Osteocyte (in vitro differentiated cells): Measurements from ENCODE around the gene FAF2. TPM values are rescaled to one million over a fixed set of nuclear protein-coding genes. Genes with fewer than 3 reads are reported as not detected.

Experiments used
- DNase-seq: peaks from one replicate; pipeline ENCODE4 v3.0.0; 2021; ENCODE audit warnings: mixed read lengths; ENCODE audit not compliant: unreplicated experiment; ENCODE audit errors: extremely low spot score
- H3K27ac Mint-ChIP-seq: one replicate; pipeline ENCODE4 v1.8.0; 2021; ENCODE audit warnings: mild to moderate bottlenecking, mixed read lengths; ENCODE audit not compliant: unreplicated experiment
- H3K27me3 Mint-ChIP-seq: one replicate; pipeline ENCODE4 v1.8.0; 2021; ENCODE audit warnings: mixed read lengths; ENCODE audit not compliant: unreplicated experiment
- H3K36me3 Mint-ChIP-seq: one replicate; pipeline ENCODE4 v1.8.0; 2021; ENCODE audit warnings: mixed read lengths; ENCODE audit not compliant: unreplicated experiment
- H3K4me1 Mint-ChIP-seq: one replicate; pipeline ENCODE4 v1.8.0; 2021; ENCODE audit warnings: mixed read lengths; ENCODE audit not compliant: unreplicated experiment
- H3K4me3 Mint-ChIP-seq: one replicate; pipeline ENCODE4 v1.8.0; 2021; ENCODE audit warnings: mild to moderate bottlenecking, moderate library complexity, mixed read lengths; ENCODE audit not compliant: unreplicated experiment
- H3K9me3 Mint-ChIP-seq: one replicate; pipeline ENCODE4 v1.8.0; 2021; ENCODE audit warnings: mixed read lengths; ENCODE audit not compliant: unreplicated experiment
- total RNA-seq: library from RNA; stranded (reverse); gene quantifications from 2 replicates; pipeline ENCODE4 v1.2.1, GENCODE V29; 2021
- TF ChIP-seq, protein P1 (sequence below): fragments of 200-600 bp; sonication (generic); IDR thresholded peaks from 2 replicates; pipeline ENCODE4 v1.5.0; 2021; ENCODE audit warnings: antibody characterized with exemption, mild to moderate bottlenecking, moderate library complexity

FAF2 gene
- total RNA-seq, 1 donor from 2014 or later = 46.9 TPM

DNA sequence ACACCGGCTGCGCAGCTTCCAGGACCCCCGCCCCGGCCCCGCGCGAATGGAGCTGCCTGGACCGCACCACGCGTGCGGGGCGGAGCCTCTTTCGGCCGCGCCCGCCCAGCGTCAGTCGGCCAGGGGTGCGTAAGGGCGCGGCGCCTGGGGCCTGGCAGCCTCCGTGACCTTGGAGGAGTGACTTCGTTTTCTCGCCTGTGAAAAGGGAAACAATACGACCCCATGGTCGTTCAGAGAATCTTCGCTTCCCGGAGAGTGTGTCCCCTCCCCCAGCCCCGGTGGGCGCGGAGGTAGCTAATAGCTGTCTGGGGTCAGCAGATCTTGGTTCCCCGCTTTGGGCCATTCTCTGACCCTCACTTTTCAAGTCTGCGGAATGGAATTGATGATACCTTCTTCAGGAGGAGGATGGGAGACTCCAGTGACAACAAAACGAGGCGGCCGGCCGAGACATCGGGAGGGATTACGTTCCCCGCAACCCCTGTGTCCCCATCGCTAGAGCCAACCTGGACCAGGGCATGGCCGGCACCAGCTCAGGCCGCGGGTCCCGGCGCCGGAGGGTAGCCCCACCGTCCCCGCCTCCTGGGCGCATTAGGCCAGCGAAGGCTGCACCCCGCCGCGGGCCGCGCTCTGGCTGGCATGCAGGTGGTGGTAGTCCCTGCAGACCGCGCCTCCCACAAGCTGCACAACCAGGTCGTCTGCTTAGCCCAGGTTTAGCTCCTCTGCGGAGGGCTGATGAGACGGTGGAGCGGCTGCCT is 95.4 kb downstream of the FAF2 start:
- Mint-ChIP-seq H3K27me3 (no peaks in the 10 kb centered on the region), H3K4me3 (peak overlapping the region; percentile 83), H3K27ac (peak overlapping the region; percentile 52), H3K36me3 (no peaks in the 10 kb centered on the region), H3K4me1 (peaks cover 28% of the 10 kb centered on the region), H3K9me3 (no peaks in the 10 kb centered on the region)
- no peak for DNase-seq
- TF ChIP-seq, protein P1, sequence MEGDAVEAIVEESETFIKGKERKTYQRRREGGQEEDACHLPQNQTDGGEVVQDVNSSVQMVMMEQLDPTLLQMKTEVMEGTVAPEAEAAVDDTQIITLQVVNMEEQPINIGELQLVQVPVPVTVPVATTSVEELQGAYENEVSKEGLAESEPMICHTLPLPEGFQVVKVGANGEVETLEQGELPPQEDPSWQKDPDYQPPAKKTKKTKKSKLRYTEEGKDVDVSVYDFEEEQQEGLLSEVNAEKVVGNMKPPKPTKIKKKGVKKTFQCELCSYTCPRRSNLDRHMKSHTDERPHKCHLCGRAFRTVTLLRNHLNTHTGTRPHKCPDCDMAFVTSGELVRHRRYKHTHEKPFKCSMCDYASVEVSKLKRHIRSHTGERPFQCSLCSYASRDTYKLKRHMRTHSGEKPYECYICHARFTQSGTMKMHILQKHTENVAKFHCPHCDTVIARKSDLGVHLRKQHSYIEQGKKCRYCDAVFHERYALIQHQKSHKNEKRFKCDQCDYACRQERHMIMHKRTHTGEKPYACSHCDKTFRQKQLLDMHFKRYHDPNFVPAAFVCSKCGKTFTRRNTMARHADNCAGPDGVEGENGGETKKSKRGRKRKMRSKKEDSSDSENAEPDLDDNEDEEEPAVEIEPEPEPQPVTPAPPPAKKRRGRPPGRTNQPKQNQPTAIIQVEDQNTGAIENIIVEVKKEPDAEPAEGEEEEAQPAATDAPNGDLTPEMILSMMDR = no peak

DNA sequence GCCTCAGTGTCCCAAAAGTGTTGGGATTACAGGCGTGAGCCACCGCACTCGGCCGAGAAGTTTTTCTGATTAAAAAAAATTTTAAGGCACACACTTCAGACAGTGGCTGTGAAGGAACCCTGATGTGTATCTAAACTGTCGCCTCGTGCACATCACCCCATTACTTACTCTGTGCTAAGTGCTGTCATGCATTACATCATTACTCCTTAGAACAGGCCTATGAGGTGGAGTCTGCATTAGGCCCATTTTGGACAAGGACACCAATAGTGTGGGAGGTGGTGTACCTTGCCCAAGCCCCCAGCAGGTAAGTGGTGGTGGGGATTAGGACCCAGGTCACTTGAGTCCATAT is 97.2 kb downstream of the FAF2 start:
- Mint-ChIP-seq H3K27me3 (no peaks in the 10 kb centered on the region), H3K9me3 (no peaks in the 10 kb centered on the region), H3K27ac (no peak overlapping the region), H3K36me3 (no peaks in the 10 kb centered on the region), H3K4me3 (no peak overlapping the region), H3K4me1 (peaks cover 27% of the 10 kb centered on the region)
- TF ChIP-seq, protein P1 = no peak
- DNase-seq = no peak

DNA sequence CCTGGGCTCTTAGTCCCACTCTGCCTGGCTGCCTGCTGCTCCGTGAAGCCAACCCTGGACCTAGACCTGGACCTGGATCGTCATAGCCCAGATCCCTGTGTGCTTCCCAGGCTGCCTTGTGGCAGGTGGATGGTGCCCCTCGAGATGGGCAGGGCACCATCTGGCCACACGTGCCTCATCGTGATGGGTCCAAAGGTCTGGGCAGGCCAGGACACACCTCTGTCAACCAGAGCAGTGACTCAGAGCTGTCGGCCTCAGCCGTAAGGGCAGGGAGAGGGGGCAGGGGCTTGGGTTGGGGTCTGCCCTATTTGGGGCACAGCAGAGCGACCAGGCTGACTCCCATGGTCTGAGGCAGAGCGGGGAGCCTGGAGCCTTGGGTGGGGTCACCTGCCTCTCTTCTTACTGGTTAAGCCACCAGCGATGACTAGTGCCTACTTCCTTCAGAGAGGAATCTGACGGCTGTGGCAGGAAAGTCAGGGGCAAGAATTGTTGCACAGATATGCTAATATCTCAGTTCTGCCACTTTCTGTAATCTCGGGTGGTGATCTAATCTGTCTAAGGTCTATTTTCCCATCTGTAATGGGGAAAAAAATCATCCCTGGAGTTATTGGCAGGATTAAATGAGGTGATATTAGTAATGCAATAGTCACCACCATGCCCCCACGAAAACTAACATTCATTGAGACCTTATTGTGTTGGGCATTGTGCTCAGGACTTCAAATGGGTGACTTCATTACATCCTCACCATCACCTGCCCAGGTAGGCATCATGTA is 97.7 kb downstream of the FAF2 start:
- no peaks in the 10 kb centered on the region for H3K9me3 Mint-ChIP-seq

DNA sequence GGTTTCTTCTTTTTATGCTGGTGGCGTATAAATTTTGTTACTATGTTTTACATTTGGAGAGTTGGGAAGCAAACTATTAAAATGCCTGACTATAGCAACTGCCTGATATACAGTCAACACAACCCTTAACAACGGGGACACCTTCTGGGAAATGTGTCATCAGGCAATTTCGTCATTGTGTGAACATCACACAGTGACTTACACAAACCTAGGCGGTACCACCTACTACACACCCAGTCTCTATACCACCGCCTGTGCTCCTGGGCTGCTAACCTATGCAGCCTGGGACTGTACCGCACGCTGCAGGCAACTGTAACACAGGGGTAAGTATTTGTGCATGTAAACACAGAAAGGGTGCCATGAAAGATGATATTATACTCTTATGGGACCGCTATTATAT is 99.6 kb downstream of the FAF2 start:
- peaks cover 8% of the 10 kb centered on the region for H3K27me3 Mint-ChIP-seq
- no peak overlapping the region for H3K27ac Mint-ChIP-seq
- TF ChIP-seq, protein P1 = no peak
- no peaks in the 10 kb centered on the region for H3K9me3 Mint-ChIP-seq
- no peaks in the 10 kb centered on the region for H3K36me3 Mint-ChIP-seq
- H3K4me1 Mint-ChIP-seq = peaks cover 10% of the 10 kb centered on the region
- no peak for DNase-seq
- H3K4me3 Mint-ChIP-seq = no peak overlapping the region

More for the DNA sequence above, 97.7 kb downstream of the FAF2 start:
- Mint-ChIP-seq H3K4me1 (peaks cover 25% of the 10 kb centered on the region), H3K4me3 (no peak overlapping the region), H3K27ac (no peak overlapping the region), H3K27me3 (no peaks in the 10 kb centered on the region), H3K36me3 (no peaks in the 10 kb centered on the region)
- DNase-seq = no peak
- TF ChIP-seq, protein P1 = no peak

DNA sequence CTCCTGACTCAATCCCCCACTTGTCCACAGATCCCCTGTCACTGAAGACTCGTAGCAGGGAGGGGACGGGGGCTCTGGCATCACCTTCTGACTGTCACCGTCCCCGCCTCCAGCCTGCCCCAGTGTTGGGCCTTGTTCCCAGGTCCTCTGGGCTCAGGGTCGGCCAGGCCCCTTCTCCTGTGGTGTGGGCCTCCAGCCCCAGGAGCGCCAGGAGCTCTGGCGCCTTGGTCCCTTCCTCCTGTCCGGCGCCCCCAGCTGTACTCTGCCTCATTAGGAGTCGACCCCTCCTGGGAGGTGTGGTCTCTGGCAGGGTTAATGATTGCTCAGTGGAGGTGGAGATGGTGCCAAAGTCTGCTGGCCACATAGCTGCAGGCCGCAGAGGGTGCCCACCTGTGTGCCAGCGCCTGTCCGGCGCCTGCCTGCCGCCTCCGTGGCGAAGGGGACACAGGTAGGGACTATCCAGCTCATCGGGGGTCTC is 100.8 kb downstream of the FAF2 start, which contains the start of gene CDHR2:
Gene CDHR2 (plus strand): TSS at position 376 of the 478 bp plus-strand sequence. CDS start 16,011 bp downstream, outside the sequence.
- H3K27ac Mint-ChIP-seq = no peak within 1 kb of the TSS
- peaks cover 11% of the 10 kb centered on the region for H3K27me3 Mint-ChIP-seq
- no peaks in the 10 kb centered on the region for H3K36me3 Mint-ChIP-seq
- no peaks in the 10 kb centered on the region for H3K9me3 Mint-ChIP-seq
- TF ChIP-seq, protein P1 = no peak
- peaks cover 15% of the 10 kb centered on the region for H3K4me1 Mint-ChIP-seq
- no peak for DNase-seq
- H3K4me3 Mint-ChIP-seq = no peak within 1 kb of the TSS
